IMR-90 (cell line): ENCODE results near the gene CROT. TPM values are rescaled to one million over a fixed set of nuclear protein-coding genes. Genes with fewer than 3 reads are reported as not detected.

Source experiments
- ATAC-seq: fragments of 200-7000 bp; cut with Tn5 transposase; 2 replicates; pipeline ENCODE4 v1.9.1; 2020; ENCODE audit warnings: low read depth, mild to moderate bottlenecking, moderate library complexity
- BruUV-seq: library from RNA; stranded (reverse); fragments of 400-500 nt; replicated peaks from 2 replicates; lab custom pipeline; 2021; lab: Mats Ljungman, UMichigan
- CTCF ChIA-PET: fragments of 300-600 bp; formaldehyde crosslinking; extraction: SDS; loops from one replicate; lab custom pipeline; 2021; ENCODE audit warnings: antibody characterized with exemption; lab: Yijun Ruan, JAX
- POLR2A ChIA-PET: fragments of 300-600 bp; sonication (Branson Sonifier 250); formaldehyde crosslinking; loops from one replicate; lab custom pipeline; 2022; ENCODE audit warnings: antibody characterized with exemption; ENCODE audit not compliant: unreplicated experiment; lab: Charles Lee
- DNase-seq: peaks from one replicate; pipeline ENCODE4 v3.0.0; 2013
- H2AFZ ChIP-seq: replicated peaks from 2 replicates; pipeline ENCODE3; 2013; ENCODE audit warnings: low read length, mild to moderate bottlenecking; ENCODE audit not compliant: poor library complexity
- H2AK5ac ChIP-seq: 2 replicates; pipeline ENCODE4 v1.6.1; 2013; ENCODE audit warnings: low read depth, low read length, inconsistent platforms
- H2AK9ac ChIP-seq: replicated peaks from 2 replicates; pipeline ENCODE3; 2013; ENCODE audit warnings: mild to moderate bottlenecking, low read depth, low read length, moderate library complexity; ENCODE audit not compliant: poor library complexity
- H2BK120ac ChIP-seq: 2 replicates; pipeline ENCODE4 v1.6.1; 2013; ENCODE audit warnings: low read depth, low read length, inconsistent platforms
- H2BK15ac ChIP-seq: 3 replicates; pipeline ENCODE4 v1.6.1; 2013; ENCODE audit warnings: low read depth, low read length, inconsistent platforms
- H2BK20ac ChIP-seq: 2 replicates; pipeline ENCODE4 v1.6.1; 2013; ENCODE audit warnings: low read depth, mild to moderate bottlenecking, inconsistent platforms, low read length, moderate library complexity
- H2BK5ac ChIP-seq: 2 replicates; pipeline ENCODE4 v1.6.1; 2013; ENCODE audit warnings: mild to moderate bottlenecking, low read depth, low read length, inconsistent platforms; ENCODE audit not compliant: poor library complexity, severe bottlenecking
- H3K14ac ChIP-seq: replicated peaks from 2 replicates; pipeline ENCODE4 v1.6.1; 2013; ENCODE audit warnings: low read depth, low read length, inconsistent platforms
- H3K18ac ChIP-seq: 2 replicates; pipeline ENCODE4 v1.6.1; 2013; ENCODE audit warnings: low read depth, low read length, control low read depth
- H3K23ac ChIP-seq: 2 replicates; pipeline ENCODE4 v1.6.1; 2013; ENCODE audit warnings: low read depth, low read length, inconsistent platforms
- H3K27ac ChIP-seq: 2 replicates; pipeline ENCODE4 v1.5.1; 2013; ENCODE audit warnings: mild to moderate bottlenecking, control low read depth, low read length; ENCODE audit not compliant: insufficient read depth
- H3K27me3 ChIP-seq: 2 replicates; pipeline ENCODE4 v1.6.1; 2013; ENCODE audit warnings: low read length; ENCODE audit not compliant: control insufficient read depth, insufficient read depth
- H3K36me3 ChIP-seq: 2 replicates; pipeline ENCODE4 v1.6.1; 2013; ENCODE audit warnings: low read length, mixed read lengths; ENCODE audit not compliant: control insufficient read depth, insufficient read depth
- H3K4ac ChIP-seq: 2 replicates; pipeline ENCODE4 v1.6.1; 2013; ENCODE audit warnings: low read depth, low read length, inconsistent platforms
- H3K4me1 ChIP-seq: 2 replicates; pipeline ENCODE4 v1.6.1; 2013; ENCODE audit warnings: low read length, mixed read lengths; ENCODE audit not compliant: control insufficient read depth, insufficient read depth
- H3K4me2 ChIP-seq: 2 replicates; pipeline ENCODE4 v1.6.1; 2013; ENCODE audit warnings: low read depth, mild to moderate bottlenecking, control low read depth, low read length, moderate library complexity
- H3K4me3 ChIP-seq: 2 replicates; pipeline ENCODE4 v1.5.1; 2013; ENCODE audit warnings: low read depth, mild to moderate bottlenecking, control low read depth, low read length, moderate library complexity; ENCODE audit not compliant: insufficient read depth
- H3K56ac ChIP-seq: 2 replicates; pipeline ENCODE4 v1.6.1; 2013; ENCODE audit warnings: low read length, inconsistent platforms; ENCODE audit not compliant: insufficient read depth; ENCODE audit errors: extremely low read depth
- H3K79me1 ChIP-seq, 2 experiments: 2 replicates each; pipeline ENCODE4 v1.6.1; 2013; ENCODE audit warnings: low read length in 2 of 2, inconsistent platforms in 1 of 2, low read depth in 1 of 2
- H3K9ac ChIP-seq: 2 replicates; pipeline ENCODE4 v1.6.1; 2013; ENCODE audit warnings: low read depth, low read length, control low read depth
- H3K9me1 ChIP-seq: 2 replicates; pipeline ENCODE4 v1.6.1; 2013; ENCODE audit warnings: low read length, inconsistent platforms; ENCODE audit not compliant: insufficient read depth
- H3K9me3 ChIP-seq: 2 replicates; pipeline ENCODE4 v1.6.1; 2013; ENCODE audit warnings: low read length; ENCODE audit not compliant: control insufficient read depth, insufficient read depth
- H4K20me1 ChIP-seq: 2 replicates; pipeline ENCODE4 v1.6.1; 2013; ENCODE audit warnings: low read length, inconsistent platforms; ENCODE audit not compliant: insufficient read depth
- H4K5ac ChIP-seq: 2 replicates; pipeline ENCODE4 v1.6.1; 2013; ENCODE audit warnings: mild to moderate bottlenecking, low read depth, low read length, control low read depth
- H4K8ac ChIP-seq, 2 experiments: 2 replicates each; pipeline ENCODE4 v1.6.1; 2013; ENCODE audit warnings: low read depth in 2 of 2, low read length in 2 of 2, control low read depth in 1 of 2, inconsistent platforms in 1 of 2
- H4K91ac ChIP-seq: 2 replicates; pipeline ENCODE4 v1.6.1; 2013; ENCODE audit warnings: low read depth, low read length, inconsistent platforms; ENCODE audit not compliant: insufficient read depth
- BHLHE40 ChIP-seq: fragments of 150-350 bp; IDR thresholded peaks from 2 replicates; pipeline ENCODE4 v1.6.1; 2016; ENCODE audit warnings: mild to moderate bottlenecking, low read depth, low read length
- CHD1 ChIP-seq: IDR thresholded peaks from 2 replicates; pipeline ENCODE4 v1.6.1; 2012; ENCODE audit warnings: low read depth, low read length, improper control_type of control experiment
- CTCF ChIP-seq: conservative IDR thresholded peaks from 2 replicates; pipeline ENCODE4 v1.5.1; 2012; ENCODE audit warnings: mild to moderate bottlenecking, low read depth, low read length, improper control_type of control experiment
- FOS ChIP-seq: fragments of 150-350 bp; IDR thresholded peaks from 2 replicates; pipeline ENCODE4 v1.6.1; 2016; ENCODE audit warnings: low read depth, low read length
- POLR2A ChIP-seq: IDR thresholded peaks from 2 replicates; pipeline ENCODE4 v1.6.1; 2012; ENCODE audit warnings: mild to moderate bottlenecking, low read depth, low read length
- RFX5 ChIP-seq: IDR thresholded peaks from 2 replicates; pipeline ENCODE4 v1.8.0; 2012; ENCODE audit warnings: low read depth, mild to moderate bottlenecking, low read length, moderate library complexity
- SMC3 ChIP-seq: fragments of 150-350 bp; IDR thresholded peaks from 2 replicates; pipeline ENCODE4 v1.6.1; 2016; ENCODE audit warnings: low read depth, mild to moderate bottlenecking, antibody characterized with exemption, low read length, moderate library complexity
- WGBS, 2 experiments: methylation state at CpG; one replicate each; pipeline versions ENCODE4 v1.1.5 to v1.1.7; 2013; ENCODE audit warnings: missing lambda C conversion rate in 2 of 2; ENCODE audit not compliant: insufficient read length in 1 of 2; ENCODE audit errors: extremely low coverage in 2 of 2; 5-methylcytosine and 5-hydroxymethylcytosine counted together
- dilution Hi-C: fragments of 300-500 bp; cut with HindIII; formaldehyde crosslinking; loops from one replicate; pipeline ENCODE4 v1.14.3; 2018; ENCODE audit warnings: low sequenced_read_pairs; ENCODE audit not compliant: unreplicated experiment
- in situ Hi-C: fragments of 300-500 bp; cut with MboI; formaldehyde crosslinking; loops from 3 replicates; pipeline ENCODE4 v1.14.3; 2019; ENCODE audit warnings: low sequenced_read_pairs, inconsistent platforms, mixed read lengths
- intact Hi-C: fragments of 100-400 bp; cut with micrococcal nuclease; formaldehyde crosslinking; loops from 2 replicates; pipeline ENCODE4 v1.10.0; 2022
- microRNA-seq, 2 experiments: library from miRNA; stranded (forward) in 1 of 2; unstranded in 1 of 2; fragments of 10-50 nt in 1 of 2; fragments of <30 nt in 1 of 2; gene quantifications in 1 of 2; microRNA quantifications in 1 of 2; one replicate each; pipeline versions ENCODE3 to v1.1.0; 2013 to 2020; ENCODE audit not compliant: insufficient read depth in 1 of 2, insufficient read length in 1 of 2, unreplicated experiment in 1 of 2
- polyA plus RNA-seq, 3 experiments: library from polyadenylated mRNA; depleted of rRNA; stranded (reverse); fragments of >200 nt; gene quantifications; 2 replicates each; pipeline ENCODE4 v1.2.3, GENCODE V29; 2012; ENCODE audit warnings: low replicate concordance in 1 of 3
- small RNA-seq, 5 experiments: library from RNA; depleted of rRNA; stranded (forward); fragments of <200 nt; gene quantifications; one replicate each; pipeline ENCODE3, GENCODE V24; 2012
- total RNA-seq: library from RNA; depleted of rRNA; stranded (reverse); fragments of >200 nt; gene quantifications from 2 replicates; pipeline ENCODE4 v1.2.3, GENCODE V29; 2012; rRNA removed

The CROT gene
- total and polyA plus RNA-seq, 2 of the 4 experiments (the other 2 are of a cell fraction), result 7.5 to 10.0 TPM

GRCh38 chr7:87448388-87448787 lies 102.9 kb downstream of the CROT start:
- Histone ChIP-seq H3K9me3 (no peaks in the 10 kb centered on the region), H3K36me3 (no peaks in the 10 kb centered on the region), H2BK5ac (no peak overlapping the region), H3K9ac (no peak overlapping the region), H3K18ac (no peak overlapping the region), H3K27me3 (peaks cover 2% of the 10 kb centered on the region; the same call in 1 of the 2 replicates), H3K4me3 (no peak overlapping the region), H3K9me1 (no peaks in the 10 kb centered on the region), H3K79me1 (no peaks in the 10 kb centered on the region), H2BK20ac (no peak overlapping the region), H2BK120ac (no peak overlapping the region), H2AK5ac (no peak overlapping the region), H4K91ac (no peak overlapping the region), H3K4ac (no peak overlapping the region), H4K20me1 (no peaks in the 10 kb centered on the region), H3K4me1 (no peaks in the 10 kb centered on the region), H2AFZ (no peak overlapping the region), H4K5ac (no peak overlapping the region), H2BK15ac (no peak overlapping the region), H3K23ac (no peak overlapping the region), H2AK9ac (no peak overlapping the region), H3K14ac (no peak overlapping the region), H3K27ac (no peak overlapping the region), H3K56ac (no peak overlapping the region), H3K4me2 (no peak overlapping the region), H4K8ac (no peak overlapping the region)
- dilution Hi-C loops (no loop called here), intact Hi-C loops (loop anchor here (10.0 kb wide), 1 partner anchor 176 kb away; the partner anchor contains the start of gene RUNDC3B), in situ Hi-C loops (no loop called here)
- ATAC-seq (no peak), DNase-seq (no peak)
- no TSS peak for BruUV-seq
- CTCF ChIA-PET, result no interaction called here
- WGBS, 2 experiments, result 51% methylated on average over 6 of the region's 7 CpGs; no CpG with 5 or more reads in 1 of the 2 experiments
- TF ChIP-seq BHLHE40 (no peak), CTCF (no peak), POLR2A (no peak), CHD1 (no peak), SMC3 (no peak), FOS (no peak), RFX5 (no peak)
- POLR2A ChIA-PET, result no interaction called here

Small RNAs within 50 kb of the gene (microRNA-seq; reads per million reads assigned to microRNA genes)
- gene RF02195 (ENCODE audit: insufficient read depth, insufficient read length) (not detected), gene RF02196 (ENCODE audit: insufficient read depth, insufficient read length) (not detected)

Small RNAs within 50 kb of the gene (small RNA-seq; reads per million reads assigned to genes)
- 0 reads per million in 5 experiments for gene RF02195
- gene RF02196, result 0 reads per million in 5 experiments

Other genes starting within 250 kb of the CROT start
- 59.0 and 69.7 TPM in 2 replicates for gene DMTF1, start 193.2 kb upstream of the CROT start, total RNA-seq
- 58.3 and 69.0 TPM in 2 replicates for gene DMTF1, start 193.2 kb upstream of the CROT start, polyA plus RNA-seq (2012; rRNA removed)
- 28.7 and 40.0 TPM in 2 replicates for gene TMEM243, start 125.9 kb upstream of the CROT start, total RNA-seq
- gene TMEM243, start 125.9 kb upstream of the CROT start, polyA plus RNA-seq (2012; rRNA removed), result 26.3 and 31.1 TPM in 2 replicates
- not detected in 2 replicates for gene ABCB4, start 130.0 kb downstream of the CROT start, total RNA-seq
- not detected in 2 replicates for gene ABCB4, start 130.0 kb downstream of the CROT start, polyA plus RNA-seq (2012; rRNA removed)